Epidermal melanocyte (primary cell): ENCODE data around the gene GREM1.

Source experiments
- DNase-seq: peaks from one replicate; pipeline ENCODE4 v3.0.0; 2011; ENCODE audit warnings: low spot score; ENCODE audit not compliant: insufficient read length

The GREM1 gene

DNA sequence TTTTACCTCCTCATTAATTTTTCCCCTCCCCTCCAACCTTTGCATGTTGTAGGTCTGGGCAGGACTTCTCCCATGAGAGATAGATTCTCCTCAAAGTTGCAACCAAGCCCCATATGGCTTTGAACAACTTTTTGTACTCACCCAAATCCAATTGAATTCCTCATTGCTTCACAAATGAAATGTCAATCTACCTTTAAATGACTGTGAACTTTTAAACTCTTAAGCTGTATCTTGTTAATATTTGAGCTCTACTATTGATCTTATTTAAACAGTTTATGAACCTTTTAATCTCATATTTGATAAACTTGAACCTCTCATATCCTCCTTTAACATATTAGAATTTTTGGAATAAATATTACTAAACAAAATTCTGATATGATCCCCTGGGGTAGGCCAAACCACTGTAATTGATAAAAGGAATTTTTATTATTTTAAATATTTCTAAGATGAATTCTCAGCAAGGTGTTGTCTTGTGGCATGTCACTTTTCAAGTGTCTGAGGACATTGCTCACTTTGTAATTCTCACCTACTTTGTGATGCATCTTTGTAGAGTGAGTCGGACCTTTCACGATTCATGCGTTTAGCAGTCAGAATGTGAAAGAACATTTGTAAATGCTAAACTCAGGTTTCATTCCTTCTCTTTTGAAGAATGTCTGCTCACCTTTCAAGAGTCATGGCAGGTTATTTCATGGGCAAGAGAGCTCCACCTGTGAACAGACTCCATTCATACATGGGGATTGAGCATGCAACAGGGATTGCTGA lies 23.4 kb upstream of the GREM1 start:
- no peak for DNase-seq

DNA sequence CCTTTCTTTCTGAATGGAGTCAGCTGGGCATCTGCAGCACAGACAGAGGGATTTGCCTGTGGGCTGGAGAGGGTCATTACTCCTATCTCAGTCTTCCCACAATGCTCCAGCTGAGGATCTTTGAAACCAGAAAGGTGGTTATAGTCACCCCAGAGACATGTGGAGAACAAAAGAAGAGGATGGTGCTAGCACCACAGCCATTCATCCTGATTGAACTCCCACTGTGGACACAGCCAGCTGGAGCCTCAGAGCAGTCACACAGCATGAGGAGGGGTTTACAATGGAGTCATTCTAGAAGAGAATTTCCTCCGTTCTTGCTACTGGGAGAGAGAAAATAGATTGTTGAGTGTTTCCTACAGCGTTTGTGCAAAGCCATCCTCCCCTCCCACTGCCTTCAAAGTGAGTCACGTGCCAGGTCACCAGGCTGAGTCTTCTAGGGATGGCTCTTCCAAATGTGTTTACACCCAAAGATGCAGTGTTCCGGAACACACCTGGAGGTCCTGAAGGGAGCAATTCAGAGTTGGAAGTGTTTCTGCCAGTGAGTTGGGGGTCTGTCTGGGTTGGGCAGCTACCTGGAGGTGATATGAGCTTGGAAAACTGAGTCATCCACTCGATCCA lies 18.9 kb upstream of the GREM1 start:
- no peak for DNase-seq

DNA sequence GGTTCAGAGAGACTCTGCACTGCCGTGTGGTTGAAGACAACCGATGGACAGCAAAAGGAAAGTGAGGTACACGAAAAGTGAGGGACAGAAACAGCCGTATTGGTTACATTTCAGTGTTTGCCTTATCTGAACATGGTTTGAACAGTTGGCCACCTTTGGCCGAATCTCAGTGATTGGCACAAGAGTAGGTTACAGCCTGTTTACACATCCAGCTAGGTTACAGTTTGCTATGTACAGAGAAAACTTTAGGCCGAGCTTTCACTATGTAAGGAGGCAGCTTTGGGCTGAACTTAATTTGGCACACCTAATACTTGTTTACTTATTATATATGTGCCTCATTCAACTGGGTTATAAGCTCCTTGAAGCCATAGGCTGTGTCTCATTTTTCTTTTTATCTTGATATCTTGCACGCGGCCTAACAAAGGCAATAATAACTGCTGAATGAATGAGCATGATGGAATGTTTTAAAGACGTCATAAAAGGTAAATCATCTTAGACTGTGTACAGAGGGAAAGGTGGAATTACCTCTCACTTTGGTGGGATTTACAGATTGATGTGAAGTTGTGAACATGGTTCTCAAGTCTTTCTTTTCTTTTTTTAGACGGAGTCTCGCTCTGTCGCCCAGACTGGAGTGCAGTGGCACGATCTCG lies 17.2 kb upstream of the GREM1 start:
- no peak for DNase-seq

DNA sequence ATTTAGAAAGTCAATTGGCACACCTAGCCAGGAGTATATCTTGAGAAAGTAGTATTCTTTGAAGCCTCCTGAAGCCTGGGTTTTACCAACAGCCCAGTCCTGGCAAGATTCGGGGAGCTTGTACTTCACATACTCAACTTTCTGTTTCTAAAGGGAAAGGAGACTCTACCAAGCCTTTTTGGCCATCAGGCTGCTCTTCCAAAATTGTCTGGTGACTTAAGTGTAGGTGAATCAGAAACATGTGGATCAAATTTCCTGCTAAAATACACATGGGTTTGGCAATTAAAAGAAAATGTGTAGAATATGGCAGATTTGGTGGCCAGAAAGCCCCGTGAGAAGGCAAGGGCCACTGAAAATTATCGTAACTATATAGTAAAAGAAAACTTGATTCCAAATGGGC lies 15.9 kb upstream of the GREM1 start:
- DNase-seq: no peak

DNA sequence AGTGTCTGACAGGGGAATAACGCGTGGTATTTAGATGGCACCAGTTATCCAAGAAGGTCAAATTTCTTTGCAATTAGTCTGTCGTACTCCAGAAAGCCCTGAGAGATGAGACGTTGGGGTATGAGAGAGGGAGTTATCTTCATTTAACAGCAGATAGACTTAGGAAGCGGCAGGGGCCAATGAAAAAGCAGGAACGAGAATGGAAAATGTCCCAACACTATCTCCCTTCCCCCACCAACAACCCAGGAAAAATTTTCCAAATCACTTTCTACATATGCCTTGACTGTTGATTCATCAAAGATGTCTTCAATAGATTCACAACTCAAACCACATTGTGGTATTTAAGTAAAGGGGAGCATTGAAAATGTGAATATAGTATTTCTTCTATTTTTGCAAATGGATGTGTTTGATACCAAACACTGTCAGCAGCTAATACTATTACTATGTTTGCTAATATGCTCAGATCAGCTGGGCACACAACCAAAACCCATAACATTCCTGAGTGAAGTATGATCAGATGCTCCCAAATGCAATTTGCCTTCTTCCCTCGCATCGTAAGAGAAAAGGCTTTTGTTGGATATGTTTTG lies 13.3 kb upstream of the GREM1 start:
- DNase-seq: peak; percentile 64

- DNase-seq: no peak
Measured at GRCh38 chr15:32705446-32705845, 12.4 kb upstream of the GREM1 start.

DNA sequence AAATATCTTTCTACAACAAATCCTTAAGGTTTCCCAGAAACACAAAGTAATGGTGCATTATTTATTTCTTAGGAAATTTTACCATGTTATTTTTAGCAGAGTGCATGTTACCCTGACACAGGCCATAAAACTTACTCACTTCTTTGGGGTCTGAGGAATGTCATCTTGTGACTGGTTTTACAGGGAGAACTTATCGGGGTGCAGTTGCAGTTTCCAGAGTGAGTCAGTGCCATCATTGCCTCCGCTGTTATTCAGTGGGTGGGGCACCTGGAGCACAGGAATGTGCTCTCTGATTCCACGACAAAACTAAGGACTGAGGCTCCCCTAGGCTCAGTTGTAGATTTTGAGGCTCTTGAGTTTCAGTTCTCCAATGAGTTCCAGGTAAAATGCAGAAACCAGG lies 11.1 kb upstream of the GREM1 start:
- DNase-seq: no peak

- no peak for DNase-seq
Measured at GRCh38 chr15:32707436-32707835, 10.4 kb upstream of the GREM1 start.

DNA sequence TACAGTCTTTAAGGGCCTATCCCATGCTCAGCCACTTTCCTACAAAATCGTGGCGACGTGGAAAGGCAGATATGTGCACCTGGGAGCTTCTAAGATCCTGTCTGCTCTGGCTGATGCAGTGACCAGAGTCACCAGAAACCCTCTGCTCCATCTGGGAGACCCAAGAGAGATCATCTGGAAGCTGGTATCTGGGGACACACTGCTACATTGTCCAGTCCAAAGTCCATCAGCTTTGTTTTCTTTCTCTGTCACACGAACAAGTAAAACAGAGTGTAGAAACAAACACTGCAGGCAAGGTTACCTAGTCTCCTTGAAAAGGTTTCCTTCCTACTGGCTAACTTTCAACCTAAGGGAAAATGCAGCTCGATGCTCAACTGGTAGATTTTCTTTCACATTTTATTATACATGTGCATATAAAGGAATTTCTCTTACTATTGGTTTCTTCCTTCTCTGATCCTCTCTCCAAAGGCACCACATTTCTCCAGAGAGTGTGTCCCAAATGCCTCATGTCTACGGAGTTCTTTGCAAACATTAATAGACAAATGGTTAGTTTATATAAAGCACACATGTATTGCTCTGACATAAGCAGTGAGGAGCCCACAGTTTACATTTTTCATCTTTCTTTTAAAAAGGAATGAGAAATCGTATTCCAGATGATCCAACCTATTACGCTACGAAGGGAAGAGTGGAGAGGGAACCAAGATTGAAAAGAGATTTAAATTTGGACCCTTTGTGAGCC lies 8.3 kb upstream of the GREM1 start:
- DNase-seq: no peak

- DNase-seq: no peak
Measured at GRCh38 chr15:32715276-32715675, 2.5 kb upstream of the GREM1 start.

DNA sequence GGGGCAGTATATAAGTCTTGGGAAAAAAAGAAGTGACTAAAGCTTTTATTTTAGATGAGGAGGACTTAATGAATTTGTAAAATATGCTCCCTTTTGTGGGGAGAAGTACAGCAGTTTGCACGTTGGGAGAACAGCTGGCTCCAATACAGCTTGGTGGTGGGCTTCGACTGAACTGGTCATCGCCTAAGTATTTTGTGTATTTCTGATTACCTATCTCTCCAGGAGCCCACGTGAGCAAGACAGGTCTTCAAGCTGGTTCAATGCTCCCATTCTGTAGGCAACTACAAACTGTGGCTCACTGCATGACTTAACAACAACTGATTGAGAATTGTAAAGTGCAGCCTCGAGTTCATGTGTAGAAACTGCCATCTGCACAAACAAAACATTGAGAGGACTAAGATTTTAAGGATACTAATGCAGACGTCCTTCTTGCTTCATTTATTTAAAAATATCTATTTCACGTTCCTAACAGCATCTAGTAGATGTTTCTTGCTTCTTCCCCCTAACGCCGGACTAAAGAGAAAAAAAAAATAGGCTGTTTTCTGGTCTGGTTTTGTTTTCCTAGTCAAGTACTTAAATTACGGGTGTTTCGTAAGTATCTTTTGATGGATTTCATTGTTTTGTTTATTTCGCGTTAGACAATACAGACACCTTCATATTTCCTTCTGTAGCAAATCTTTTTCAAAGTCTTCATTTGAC lies 1.4 kb upstream of the GREM1 start:
- no peak for DNase-seq

DNA sequence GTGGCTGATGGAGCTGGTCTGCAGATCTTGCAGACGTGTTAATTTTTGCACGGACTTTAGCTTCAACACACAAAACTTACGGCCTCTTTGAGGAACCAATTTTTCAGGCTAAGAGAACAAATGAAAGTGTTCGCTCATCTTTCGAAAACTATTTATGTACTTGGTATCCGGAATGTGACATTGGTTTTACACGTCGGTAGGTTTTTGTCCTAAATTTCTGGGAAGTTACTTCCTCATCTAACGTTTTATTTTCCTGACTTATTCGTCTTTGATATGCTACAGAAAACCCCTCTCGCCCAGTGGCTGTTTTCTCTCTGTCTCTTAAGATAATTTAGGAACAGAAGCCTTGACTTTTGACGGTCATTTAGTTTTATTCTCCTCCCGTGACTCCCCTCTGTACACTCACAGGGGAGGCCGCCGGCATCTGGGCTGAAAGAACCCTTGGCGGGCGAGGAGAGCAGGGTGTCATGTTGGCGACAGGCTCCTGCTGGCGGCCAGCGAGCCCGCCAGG lies 834 bp upstream of the GREM1 start:
- no peak for DNase-seq

- DNase-seq: no peak
Measured at GRCh38 chr15:32718227-32718820, 520 bp downstream of the GREM1 start.

- no peak for DNase-seq
Measured at GRCh38 chr15:32718821-32719716, 1.3 kb downstream of the GREM1 start.

DNA sequence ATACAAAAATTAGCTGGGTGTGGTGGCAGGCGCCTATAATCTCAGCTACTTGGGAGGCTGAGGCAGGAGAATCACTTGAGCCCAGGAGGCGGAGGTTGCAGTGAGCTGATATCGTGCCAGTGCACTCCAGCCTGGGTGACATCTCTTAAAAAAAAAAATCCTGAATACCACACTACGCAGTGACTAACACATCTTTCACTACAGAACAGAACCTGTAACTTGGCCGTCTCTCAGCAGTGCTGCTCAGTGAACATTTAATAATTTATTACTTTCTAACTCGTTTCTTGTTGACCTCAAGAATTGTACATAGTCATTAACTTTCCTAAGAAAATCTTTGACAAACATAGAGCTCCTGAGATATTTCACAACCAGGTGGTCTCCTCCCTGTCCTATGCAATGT lies 3.8 kb downstream of the GREM1 start:
- no peak for DNase-seq

GRCh38 chr15:32722136-32722535 lies 4.3 kb downstream of the GREM1 start:
- DNase-seq: no peak

GRCh38 chr15:32723171-32723948 lies 5.6 kb downstream of the GREM1 start:
- no peak for DNase-seq

GRCh38 chr15:32729700-32730395 lies 12.0 kb downstream of the GREM1 start:
- no peak for DNase-seq
